Fibroblast of lung (primary cell): Measurements from ENCODE around the gene ADRA2A.

Source experiments
- CTCF ChIP-seq, 2 donors: IDR thresholded peaks in 1 of 2; conservative IDR thresholded peaks in 1 of 2; 1 replicate in 1 of 2; 2 replicates in 1 of 2; pipeline ENCODE4 v1.5.1; 2011 to 2012; ENCODE audit warnings: low read length in 2 of 2, control low read depth in 1 of 2, inconsistent platforms in 1 of 2, low read depth in 1 of 2, mild to moderate bottlenecking in 1 of 2
- EZH2 ChIP-seq: IDR thresholded peaks from 2 replicates; pipeline ENCODE4 v1.5.1; 2012; ENCODE audit warnings: low read length, control low read depth, mild to moderate bottlenecking; ENCODE audit errors: missing control alignments

- TF ChIP-seq CTCF (conservative IDR thresholded peaks at IDR 0.05 in 1 of 2, IDR thresholded peaks at IDR 0.05 in 1 of 2; ENCODE audit: low read depth in 1 of 2, low read length in 2 of 2) (no peak), EZH2 (no peak)
These were observed 50.4 kb downstream of the ADRA2A start for GRCh38 chr10:111127081-111127848.
